Neural crest cell (in vitro differentiated cells): ENCODE data around the gene GPR162. TPM values are rescaled to one million over a fixed set of nuclear protein-coding genes. Genes with fewer than 3 reads are reported as not detected.

ENCODE experiments used
- DNase-seq: peaks from one replicate; pipeline ENCODE4 v3.0.0; 2021; ENCODE audit warnings: low read depth, mixed read lengths, low spot score
- H3K27ac Mint-ChIP-seq: one replicate; pipeline ENCODE4 v1.8.0; 2021; ENCODE audit warnings: mild to moderate bottlenecking, mixed read lengths; ENCODE audit not compliant: unreplicated experiment
- H3K27me3 Mint-ChIP-seq: 2 replicates; pipeline ENCODE4 v1.8.0; 2021; ENCODE audit warnings: low read depth, mild to moderate bottlenecking, mixed read lengths
- H3K36me3 Mint-ChIP-seq: 2 replicates; pipeline ENCODE4 v1.8.0; 2021; ENCODE audit warnings: low read depth, mild to moderate bottlenecking, mixed read lengths
- H3K4me1 Mint-ChIP-seq: 2 replicates; pipeline ENCODE4 v1.8.0; 2021; ENCODE audit warnings: mixed read lengths
- H3K4me3 Mint-ChIP-seq: one replicate; pipeline ENCODE4 v1.8.0; 2021; ENCODE audit warnings: mild to moderate bottlenecking, mixed read lengths
- H3K9me3 Mint-ChIP-seq: 2 replicates; pipeline ENCODE4 v1.8.0; 2021; ENCODE audit warnings: mixed read lengths
- CTCF ChIP-seq: fragments of 200-600 bp; sonication (generic); conservative IDR thresholded peaks from 2 replicates; pipeline ENCODE4 v1.5.0; 2021; ENCODE audit warnings: antibody characterized with exemption, mild to moderate bottlenecking
- total RNA-seq: library from RNA; stranded (reverse); gene quantifications from 2 replicates; pipeline ENCODE4 v1.2.1, GENCODE V29; 2021

GPR162 gene
- total RNA-seq, 1 donor from 2014 or later, result 16.4 TPM

GRCh38 chr12:6784296-6784695, 37.3 kb upstream of the GPR162 start:
- H3K27me3 Mint-ChIP-seq, result no peaks in the 10 kb centered on the region
- peaks cover 19% of the 10 kb centered on the region for H3K4me1 Mint-ChIP-seq
- no peak overlapping the region for H3K27ac Mint-ChIP-seq
- no peak for DNase-seq
- H3K4me3 Mint-ChIP-seq, result no peak overlapping the region
- no peaks in the 10 kb centered on the region for H3K9me3 Mint-ChIP-seq
- no peaks in the 10 kb centered on the region for H3K36me3 Mint-ChIP-seq
- TF ChIP-seq CTCF, result no peak

- H3K4me1 Mint-ChIP-seq, result peaks cover 19% of the 10 kb centered on the region
- no peak for DNase-seq
- no peak overlapping the region for H3K27ac Mint-ChIP-seq
- TF ChIP-seq CTCF, result no peak
- no peaks in the 10 kb centered on the region for H3K27me3 Mint-ChIP-seq
- no peaks in the 10 kb centered on the region for H3K9me3 Mint-ChIP-seq
- no peak overlapping the region for H3K4me3 Mint-ChIP-seq
- H3K36me3 Mint-ChIP-seq, result no peaks in the 10 kb centered on the region
Observed at GRCh38 chr12:6784761-6785160, 36.9 kb upstream of the GPR162 start.

DNA sequence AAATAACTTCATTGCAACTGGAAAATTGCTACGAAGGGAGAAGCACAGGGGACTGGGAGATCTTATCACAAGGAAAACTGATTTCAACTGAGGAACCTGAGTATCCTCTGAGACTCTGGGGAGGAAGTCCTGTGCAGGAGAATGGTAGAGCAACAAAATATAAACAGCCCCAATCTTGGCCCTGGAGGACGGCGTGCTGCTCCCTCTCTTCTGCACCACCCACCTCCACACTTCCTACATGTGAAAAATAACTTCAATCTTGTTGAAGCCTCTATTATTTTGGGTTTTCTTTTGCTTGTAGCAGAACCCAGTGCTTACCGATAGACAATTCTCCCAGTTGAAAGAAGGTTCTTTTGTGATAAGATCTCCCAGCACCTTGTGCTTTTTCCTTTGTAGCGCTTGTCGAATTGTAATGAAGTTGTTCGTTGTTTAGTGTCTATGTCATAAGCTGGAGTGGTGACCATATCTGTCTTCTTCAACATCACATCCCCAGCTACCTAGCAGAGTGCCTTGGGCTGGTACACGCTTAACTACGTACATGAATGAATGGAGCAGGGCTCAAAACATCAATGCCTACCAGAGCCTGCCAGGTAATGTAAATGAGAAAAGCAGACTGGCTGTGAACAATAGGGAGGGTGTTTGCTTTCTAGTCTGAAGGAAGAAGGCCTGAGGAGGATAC, 35.1 kb upstream of the GPR162 start:
- DNase-seq, result no peak
- no peak for TF ChIP-seq CTCF
- Mint-ChIP-seq H3K27ac (no peak overlapping the region), H3K27me3 (no peaks in the 10 kb centered on the region), H3K9me3 (no peaks in the 10 kb centered on the region), H3K4me3 (no peak overlapping the region), H3K36me3 (no peaks in the 10 kb centered on the region), H3K4me1 (peaks cover 20% of the 10 kb centered on the region)

GRCh38 chr12:6787309-6787708, 34.3 kb upstream of the GPR162 start:
- H3K4me1 Mint-ChIP-seq, result peaks cover 27% of the 10 kb centered on the region
- H3K27ac Mint-ChIP-seq, result no peak overlapping the region
- no peaks in the 10 kb centered on the region for H3K36me3 Mint-ChIP-seq
- no peaks in the 10 kb centered on the region for H3K27me3 Mint-ChIP-seq
- H3K4me3 Mint-ChIP-seq, result no peak overlapping the region
- H3K9me3 Mint-ChIP-seq, result no peaks in the 10 kb centered on the region
- no peak for DNase-seq
- TF ChIP-seq CTCF, result no peak

- H3K27ac Mint-ChIP-seq, result peak within 1 kb of the TSS; percentile 46
- no peak for TF ChIP-seq CTCF
- H3K4me1 Mint-ChIP-seq, result peaks cover 41% of the 10 kb centered on the region
- H3K4me3 Mint-ChIP-seq, result no peak within 1 kb of the TSS
- no peaks in the 10 kb centered on the region for H3K36me3 Mint-ChIP-seq
- DNase-seq, result no peak
- no peaks in the 10 kb centered on the region for H3K9me3 Mint-ChIP-seq
- H3K27me3 Mint-ChIP-seq, result no peaks in the 10 kb centered on the region
Observed at GRCh38 chr12:6788972-6789924, 32.4 kb upstream of the GPR162 start, which contains the start of gene CD4. Gene CD4 (plus strand): TSS chr12:6789528. CDS start chr12:6800139, 10,611 bp downstream.
